Measurements from ENCODE around the gene ALPL.
"Not testable (repeated sequence)": the region's sequence is repeated elsewhere in the genome, so short reads cannot be mapped to it uniquely, and the experiment has no call there.

Gene ALPL

GRCh38 chr1:21517161-21517589, 8.0 kb downstream of the ALPL start:
- TF ChIP-seq POLR2A (IDR thresholded peaks at IDR 0.05; ENCODE audit: low read depth, low read length): no peak
- FAIRE-seq (no peak), DNase-seq (ENCODE audit: insufficient read length, low spot score) (no peak)

GRCh38 chr1:21517660-21518480, 8.6 kb downstream of the ALPL start:
- TF ChIP-seq POLR2A (IDR thresholded peaks at IDR 0.05; ENCODE audit: low read depth, low read length): no peak
- no peak for FAIRE-seq

GRCh38 chr1:21518774-21519455, 9.7 kb downstream of the ALPL start:
- DNase-seq (ENCODE audit: insufficient read length, low spot score) (no peak), FAIRE-seq (no peak)
- TF ChIP-seq POLR2A (IDR thresholded peaks at IDR 0.05; ENCODE audit: low read depth, low read length): no peak

More at GRCh38 chr1:21517660-21518480, 8.6 kb downstream of the ALPL start:
- DNase-seq (ENCODE audit: insufficient read length, low spot score): no peak

GRCh38 chr1:21519486-21520070, 10.4 kb downstream of the ALPL start:
- DNase-seq (ENCODE audit: insufficient read length, low spot score); FAIRE-seq: not testable (repeated sequence)

GRCh38 chr1:21520899-21521716, 11.9 kb downstream of the ALPL start:
- no peak for DNase-seq (ENCODE audit: insufficient read length, low spot score)
- FAIRE-seq: no peak
- TF ChIP-seq POLR2A (IDR thresholded peaks at IDR 0.05; ENCODE audit: low read depth, low read length): no peak

GRCh38 chr1:21521717-21522060, 12.5 kb downstream of the ALPL start:
- FAIRE-seq (no peak), DNase-seq (ENCODE audit: insufficient read length, low spot score) (no peak)
- TF ChIP-seq POLR2A (IDR thresholded peaks at IDR 0.05; ENCODE audit: low read depth, low read length): no peak

- no peak for FAIRE-seq
- no peak for DNase-seq (ENCODE audit: insufficient read length, low spot score)
- no peak for TF ChIP-seq POLR2A (IDR thresholded peaks at IDR 0.05; ENCODE audit: low read depth, low read length)
Observed at GRCh38 chr1:21522525-21523038, 13.4 kb downstream of the ALPL start.

GRCh38 chr1:21523297-21523813, 14.1 kb downstream of the ALPL start:
- FAIRE-seq: no peak
- TF ChIP-seq POLR2A (IDR thresholded peaks at IDR 0.05; ENCODE audit: low read depth, low read length): no peak
- DNase-seq (ENCODE audit: insufficient read length, low spot score): no peak

- no peak for FAIRE-seq
- TF ChIP-seq POLR2A (IDR thresholded peaks at IDR 0.05; ENCODE audit: low read depth, low read length): no peak
- no peak for DNase-seq (ENCODE audit: insufficient read length, low spot score)
Observed at GRCh38 chr1:21524220-21524619, 15.0 kb downstream of the ALPL start.

GRCh38 chr1:21524686-21525339, 15.6 kb downstream of the ALPL start:
- DNase-seq (ENCODE audit: insufficient read length, low spot score): no peak
- TF ChIP-seq POLR2A (IDR thresholded peaks at IDR 0.05; ENCODE audit: low read depth, low read length): no peak
- no peak for FAIRE-seq

- no peak for TF ChIP-seq POLR2A (IDR thresholded peaks at IDR 0.05; ENCODE audit: low read depth, low read length)
- no peak for DNase-seq (ENCODE audit: insufficient read length, low spot score)
- no peak for FAIRE-seq
Observed at GRCh38 chr1:21525340-21525717, 16.1 kb downstream of the ALPL start.

GRCh38 chr1:21526441-21526840, 17.2 kb downstream of the ALPL start:
- TF ChIP-seq POLR2A (IDR thresholded peaks at IDR 0.05; ENCODE audit: low read depth, low read length): no peak
- FAIRE-seq (no peak), DNase-seq (ENCODE audit: insufficient read length, low spot score) (no peak)

- DNase-seq (ENCODE audit: insufficient read length, low spot score) (no peak), FAIRE-seq (no peak)
- TF ChIP-seq POLR2A (IDR thresholded peaks at IDR 0.05; ENCODE audit: low read depth, low read length): no peak
Observed at GRCh38 chr1:21530368-21531016, 21.3 kb downstream of the ALPL start.

Data from H54 (cell line).